MM.1S (cell line): ENCODE data around the gene IPMK.

Source experiments
- DNase-seq: peaks from one replicate; pipeline ENCODE4 v3.0.0-alpha.2; 2015
- H2AFZ ChIP-seq: fragments of 300-600 bp; sonication (generic); 2 replicates; pipeline ENCODE4 v1.6.0; 2016; ENCODE audit warnings: antibody characterized with exemption, low read length
- H3F3A ChIP-seq: fragments of 300-600 bp; sonication (generic); 2 replicates; pipeline ENCODE4 v1.6.1; 2016; ENCODE audit warnings: mild to moderate bottlenecking, antibody characterized with exemption, low read length, moderate library complexity, mixed read lengths; ENCODE audit not compliant: insufficient read depth
- H3K27ac ChIP-seq: fragments of 300-600 bp; sonication (generic); 2 replicates; pipeline ENCODE4 v1.5.1; 2016; ENCODE audit warnings: mild to moderate bottlenecking, low read length
- H3K27me3 ChIP-seq: fragments of 300-600 bp; sonication (generic); replicated peaks from 2 replicates; pipeline ENCODE4 v1.6.0; 2016; ENCODE audit warnings: low read length; ENCODE audit not compliant: insufficient read depth
- H3K36me3 ChIP-seq: fragments of 300-600 bp; sonication (generic); replicated peaks from 2 replicates; pipeline ENCODE4 v1.6.1; 2016; ENCODE audit warnings: mild to moderate bottlenecking, low read length, mixed read lengths; ENCODE audit not compliant: insufficient read depth
- H3K4me1 ChIP-seq: fragments of 300-600 bp; sonication (generic); 2 replicates; pipeline ENCODE4 v1.6.1; 2016; ENCODE audit warnings: low read length, mixed read lengths
- H3K4me2 ChIP-seq: fragments of 300-600 bp; sonication (generic); 2 replicates; pipeline ENCODE4 v1.6.0; 2016; ENCODE audit warnings: low read depth, low read length
- H3K4me3 ChIP-seq: fragments of 300-600 bp; sonication (generic); 2 replicates; pipeline ENCODE4 v1.5.1; 2016; ENCODE audit warnings: low read length, mixed read lengths
- H3K79me2 ChIP-seq: fragments of 300-600 bp; sonication (generic); 2 replicates; pipeline ENCODE4 v1.6.1; 2016; ENCODE audit warnings: mixed run types, low read length, mixed read lengths
- H3K9ac ChIP-seq: fragments of 300-600 bp; sonication (generic); 2 replicates; pipeline ENCODE4 v1.6.1; 2016; ENCODE audit warnings: low read length, mixed read lengths
- H3K9me2 ChIP-seq: fragments of 300-600 bp; sonication (generic); replicated peaks from 2 replicates; pipeline ENCODE4 v1.6.1; 2016; ENCODE audit warnings: mild to moderate bottlenecking, low read length, mixed read lengths; ENCODE audit not compliant: insufficient read depth
- H3K9me3 ChIP-seq: fragments of 300-600 bp; sonication (generic); replicated peaks from 2 replicates; pipeline ENCODE4 v1.6.1; 2016; ENCODE audit warnings: mild to moderate bottlenecking, low read length, mixed read lengths; ENCODE audit not compliant: insufficient read depth
- H4K20me1 ChIP-seq: fragments of 300-600 bp; sonication (generic); 2 replicates; pipeline ENCODE4 v1.6.1; 2016; ENCODE audit warnings: mild to moderate bottlenecking, low read length, moderate library complexity, mixed read lengths; ENCODE audit not compliant: insufficient read depth
- CTCF ChIP-seq: fragments of 300-600 bp; sonication (generic); IDR thresholded peaks from 2 replicates; pipeline ENCODE4 v1.5.1; 2016; ENCODE audit warnings: antibody characterized with exemption, low read length, mixed read lengths
- EZH2 ChIP-seq: fragments of 300-600 bp; sonication (generic); optimal IDR thresholded peaks from 2 replicates; pipeline ENCODE3; 2017; ENCODE audit warnings: low read depth, mild to moderate bottlenecking, antibody characterized with exemption, low read length, mixed read lengths
- EZH2phosphoT487 ChIP-seq: fragments of 300-600 bp; sonication (generic); IDR thresholded peaks from 2 replicates; pipeline ENCODE4 v1.6.1; 2018; ENCODE audit warnings: antibody characterized with exemption, low read length

IPMK gene

GRCh38 chr10:58209669-58210068 is 58.0 kb downstream of the IPMK start:
- no peak for DNase-seq
- no peaks in the 10 kb centered on the region for H3K4me1 ChIP-seq
- no peak overlapping the region for H2AFZ ChIP-seq

GRCh38 chr10:58206251-58206650 is 61.4 kb downstream of the IPMK start:
- DNase-seq: no peak
- Histone ChIP-seq H3F3A (no peaks in the 10 kb centered on the region), H4K20me1 (no peaks in the 10 kb centered on the region), H2AFZ (no peak overlapping the region), H3K4me2 (no peak overlapping the region), H3K36me3 (no peaks in the 10 kb centered on the region), H3K27ac (no peak overlapping the region), H3K4me3 (no peak overlapping the region), H3K9me3 (no peaks in the 10 kb centered on the region), H3K9ac (no peak overlapping the region), H3K27me3 (no peaks in the 10 kb centered on the region), H3K79me2 (no peaks in the 10 kb centered on the region), H3K4me1 (no peaks in the 10 kb centered on the region), H3K9me2 (no peaks in the 10 kb centered on the region)
- TF ChIP-seq CTCF (no peak), EZH2 (no peak), EZH2phosphoT487 (no peak)

More at GRCh38 chr10:58209669-58210068, 58.0 kb downstream of the IPMK start:
- Histone ChIP-seq H3K27me3 (no peaks in the 10 kb centered on the region), H3K9ac (no peak overlapping the region), H4K20me1 (no peaks in the 10 kb centered on the region), H3K9me3 (no peaks in the 10 kb centered on the region), H3K4me3 (no peak overlapping the region), H3F3A (no peaks in the 10 kb centered on the region), H3K36me3 (no peaks in the 10 kb centered on the region), H3K9me2 (no peaks in the 10 kb centered on the region), H3K27ac (no peak overlapping the region), H3K4me2 (no peak overlapping the region), H3K79me2 (no peaks in the 10 kb centered on the region)
- TF ChIP-seq EZH2 (no peak), EZH2phosphoT487 (no peak), CTCF (no peak)

- Histone ChIP-seq H3K27me3 (no peaks in the 10 kb centered on the region), H3K9ac (no peak overlapping the region), H4K20me1 (no peaks in the 10 kb centered on the region), H3K4me2 (no peak overlapping the region), H3K4me3 (no peak overlapping the region), H3K79me2 (no peaks in the 10 kb centered on the region), H3K4me1 (no peaks in the 10 kb centered on the region), H3K9me2 (no peaks in the 10 kb centered on the region), H3K27ac (no peak overlapping the region), H3K9me3 (no peaks in the 10 kb centered on the region), H3F3A (no peaks in the 10 kb centered on the region), H3K36me3 (no peaks in the 10 kb centered on the region), H2AFZ (no peak overlapping the region)
- TF ChIP-seq EZH2 (no peak), CTCF (no peak)
- no peak for DNase-seq
Measured at GRCh38 chr10:58201704-58202103, 66.0 kb downstream of the IPMK start.
